Keratinocyte (primary cell): ENCODE data around the gene BRF1. TPM values are rescaled to one million over a fixed set of nuclear protein-coding genes. Genes with fewer than 3 reads are reported as not detected.

Experiments
- DNase-seq: peaks from one replicate; pipeline ENCODE4 v3.0.0-alpha.2; 2011; ENCODE audit warnings: low read depth, missing footprints, low spot score
- FAIRE-seq: peaks from 2 replicates; lab custom pipeline; 2011; peaks lifted over from hg19 to GRCh38; lab: Jason Lieb, UNC
- H2AFZ ChIP-seq: 2 replicates; pipeline ENCODE4 v1.6.0; 2012; ENCODE audit warnings: low read length, control low read depth, inconsistent platforms; ENCODE audit not compliant: control insufficient read depth
- H3K27ac ChIP-seq: 2 replicates; pipeline ENCODE4 v1.5.1; 2011; ENCODE audit warnings: low read length; ENCODE audit not compliant: control insufficient read depth, insufficient read depth
- H3K27me3 ChIP-seq: 3 replicates; pipeline ENCODE4 v1.6.0; 2011; ENCODE audit warnings: low read length; ENCODE audit not compliant: control insufficient read depth, insufficient read depth; ENCODE audit errors: extremely low read depth
- H3K36me3 ChIP-seq, 2 experiments: 2 replicates in 1 of 2; 3 replicates in 1 of 2; pipeline ENCODE4 v1.5.1; 2011; ENCODE audit warnings: low read length in 2 of 2, mild to moderate bottlenecking in 1 of 2; ENCODE audit not compliant: control insufficient read depth in 2 of 2, insufficient read depth in 2 of 2; ENCODE audit errors: extremely low read depth in 1 of 2
- H3K4me1 ChIP-seq: 3 replicates; pipeline ENCODE4 v1.5.1; 2011; ENCODE audit warnings: low read length; ENCODE audit not compliant: control insufficient read depth, insufficient read depth; ENCODE audit errors: extremely low read depth
- H3K4me2 ChIP-seq: 3 replicates; pipeline ENCODE4 v1.6.0; 2011; ENCODE audit warnings: low read depth, low read length; ENCODE audit not compliant: control insufficient read depth, insufficient read depth; ENCODE audit errors: extremely low read depth
- H3K4me3 ChIP-seq, 3 experiments: fragments of 200-600 bp in 1 of 3; sonication (generic) in 1 of 3; 2 replicates in 2 of 3; 3 replicates in 1 of 3; pipeline ENCODE4 v1.5.1; 2011 to 2016; ENCODE audit warnings: low read length in 3 of 3, mild to moderate bottlenecking in 3 of 3, control low read depth in 2 of 3, inconsistent platforms in 1 of 3, low read depth in 1 of 3, mixed read lengths in 1 of 3, mixed run types in 1 of 3, moderate library complexity in 1 of 3; ENCODE audit not compliant: control insufficient read depth in 2 of 3, insufficient read depth in 2 of 3; ENCODE audit errors: extremely low read depth in 1 of 3
- H3K79me2 ChIP-seq: 2 replicates; pipeline ENCODE4 v1.6.0; 2012; ENCODE audit warnings: low read length; ENCODE audit not compliant: control insufficient read depth, insufficient read depth
- H3K9ac ChIP-seq: 3 replicates; pipeline ENCODE4 v1.6.0; 2011; ENCODE audit warnings: low read length; ENCODE audit not compliant: control insufficient read depth, insufficient read depth; ENCODE audit errors: extremely low read depth
- H3K9me1 ChIP-seq: 3 replicates; pipeline ENCODE4 v1.6.0; 2011; ENCODE audit warnings: low read length; ENCODE audit not compliant: control insufficient read depth, insufficient read depth; ENCODE audit errors: extremely low read depth
- H3K9me3 ChIP-seq: 2 replicates; pipeline ENCODE4 v1.5.1; 2012; ENCODE audit warnings: low read depth, low read length; ENCODE audit not compliant: control insufficient read depth
- H4K20me1 ChIP-seq: 3 replicates; pipeline ENCODE4 v1.6.0; 2011; ENCODE audit warnings: low read length; ENCODE audit not compliant: control insufficient read depth, insufficient read depth; ENCODE audit errors: extremely low read depth
- EZH2 ChIP-seq: IDR thresholded peaks from one replicate; pipeline ENCODE4 v1.6.1; 2012; ENCODE audit warnings: inconsistent platforms, mild to moderate bottlenecking, low read length, moderate library complexity
- dilution Hi-C: fragments of 300-500 bp; cut with MboI; formaldehyde crosslinking; loops from one replicate; pipeline ENCODE4 v1.7.0; 2020; ENCODE audit warnings: low sequenced_read_pairs; ENCODE audit not compliant: extremely low pct_ligation_motif_present
- polyA plus RNA-seq, 5 experiments: library from polyadenylated mRNA; depleted of rRNA in 3 of 5; stranded (reverse) in 3 of 5; stranded (forward) in 1 of 5; unstranded in 1 of 5; fragments of >200 nt; gene quantifications; 1 replicate in 1 of 5; 2 replicates in 3 of 5; 3 replicates in 1 of 5; pipeline versions ENCODE4 v1.2.1 to v1.2.3, GENCODE V29; 2011 to 2012; ENCODE audit warnings: missing spikeins in 2 of 5, low read depth in 1 of 5, low replicate concordance in 1 of 5
- TF ChIP-seq, protein P1 (sequence below), 3 experiments: IDR thresholded peaks in 1 of 3; conservative IDR thresholded peaks in 1 of 3; optimal IDR thresholded peaks in 1 of 3; 2 replicates in 2 of 3; 3 replicates in 1 of 3; pipeline versions ENCODE3 to v1.5.1; 2011; ENCODE audit warnings: low read length in 3 of 3, mild to moderate bottlenecking in 3 of 3, moderate library complexity in 2 of 3, control low read depth in 1 of 3, inconsistent platforms in 1 of 3; ENCODE audit not compliant: insufficient read depth in 2 of 3; ENCODE audit errors: extremely low read depth in 1 of 3

Gene BRF1
- polyA plus RNA-seq, 1 donor (not counting 4 experiments of a cell fraction or from before 2014, with no cell fraction given), result 6.5 TPM

DNA sequence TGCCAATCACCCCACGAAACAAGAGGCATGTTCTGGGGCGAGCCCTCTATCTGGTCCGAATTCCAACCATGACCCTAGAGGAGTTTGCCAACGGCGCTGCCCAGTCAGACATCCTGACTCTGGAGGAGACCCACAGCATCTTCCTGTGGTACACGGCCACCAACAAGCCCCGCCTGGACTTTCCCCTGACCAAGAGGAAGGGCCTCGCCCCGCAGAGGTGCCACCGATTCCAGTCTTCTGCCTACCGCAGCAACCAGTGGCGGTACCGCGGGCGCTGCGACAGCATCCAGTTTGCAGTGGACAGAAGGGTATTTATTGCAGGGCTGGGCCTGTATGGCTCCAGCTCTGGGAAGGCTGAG is 50.8 kb downstream of the BRF1 start:
- Histone ChIP-seq H4K20me1 (no peaks in the 10 kb centered on the region), H3K27ac (no peak overlapping the region), H2AFZ (no peak overlapping the region), H3K79me2 (peaks cover 15% of the 10 kb centered on the region), H3K9ac (no peak overlapping the region), H3K36me3 (peaks cover 17 to 20% of the 10 kb centered on the region in 2 experiments), H3K4me1 (peaks cover 7% of the 10 kb centered on the region), H3K9me1 (no peaks in the 10 kb centered on the region), H3K9me3 (no peaks in the 10 kb centered on the region), H3K4me2 (no peak overlapping the region), H3K27me3 (no peaks in the 10 kb centered on the region), H3K4me3 (no peak overlapping the region)
- TF ChIP-seq, protein P1, sequence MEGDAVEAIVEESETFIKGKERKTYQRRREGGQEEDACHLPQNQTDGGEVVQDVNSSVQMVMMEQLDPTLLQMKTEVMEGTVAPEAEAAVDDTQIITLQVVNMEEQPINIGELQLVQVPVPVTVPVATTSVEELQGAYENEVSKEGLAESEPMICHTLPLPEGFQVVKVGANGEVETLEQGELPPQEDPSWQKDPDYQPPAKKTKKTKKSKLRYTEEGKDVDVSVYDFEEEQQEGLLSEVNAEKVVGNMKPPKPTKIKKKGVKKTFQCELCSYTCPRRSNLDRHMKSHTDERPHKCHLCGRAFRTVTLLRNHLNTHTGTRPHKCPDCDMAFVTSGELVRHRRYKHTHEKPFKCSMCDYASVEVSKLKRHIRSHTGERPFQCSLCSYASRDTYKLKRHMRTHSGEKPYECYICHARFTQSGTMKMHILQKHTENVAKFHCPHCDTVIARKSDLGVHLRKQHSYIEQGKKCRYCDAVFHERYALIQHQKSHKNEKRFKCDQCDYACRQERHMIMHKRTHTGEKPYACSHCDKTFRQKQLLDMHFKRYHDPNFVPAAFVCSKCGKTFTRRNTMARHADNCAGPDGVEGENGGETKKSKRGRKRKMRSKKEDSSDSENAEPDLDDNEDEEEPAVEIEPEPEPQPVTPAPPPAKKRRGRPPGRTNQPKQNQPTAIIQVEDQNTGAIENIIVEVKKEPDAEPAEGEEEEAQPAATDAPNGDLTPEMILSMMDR (optimal IDR thresholded peaks at IDR 0.05 in 1 of 3, IDR thresholded peaks at IDR 0.05 in 1 of 3, conservative IDR thresholded peaks at IDR 0.05 in 1 of 3; ENCODE audit: extremely low read depth in 1 of 3, insufficient read depth in 2 of 3, low read length in 3 of 3), result no peak
- no peak for TF ChIP-seq EZH2
- DNase-seq, result no peak
- no peak for FAIRE-seq
- dilution Hi-C loops, result no loop called here

DNA sequence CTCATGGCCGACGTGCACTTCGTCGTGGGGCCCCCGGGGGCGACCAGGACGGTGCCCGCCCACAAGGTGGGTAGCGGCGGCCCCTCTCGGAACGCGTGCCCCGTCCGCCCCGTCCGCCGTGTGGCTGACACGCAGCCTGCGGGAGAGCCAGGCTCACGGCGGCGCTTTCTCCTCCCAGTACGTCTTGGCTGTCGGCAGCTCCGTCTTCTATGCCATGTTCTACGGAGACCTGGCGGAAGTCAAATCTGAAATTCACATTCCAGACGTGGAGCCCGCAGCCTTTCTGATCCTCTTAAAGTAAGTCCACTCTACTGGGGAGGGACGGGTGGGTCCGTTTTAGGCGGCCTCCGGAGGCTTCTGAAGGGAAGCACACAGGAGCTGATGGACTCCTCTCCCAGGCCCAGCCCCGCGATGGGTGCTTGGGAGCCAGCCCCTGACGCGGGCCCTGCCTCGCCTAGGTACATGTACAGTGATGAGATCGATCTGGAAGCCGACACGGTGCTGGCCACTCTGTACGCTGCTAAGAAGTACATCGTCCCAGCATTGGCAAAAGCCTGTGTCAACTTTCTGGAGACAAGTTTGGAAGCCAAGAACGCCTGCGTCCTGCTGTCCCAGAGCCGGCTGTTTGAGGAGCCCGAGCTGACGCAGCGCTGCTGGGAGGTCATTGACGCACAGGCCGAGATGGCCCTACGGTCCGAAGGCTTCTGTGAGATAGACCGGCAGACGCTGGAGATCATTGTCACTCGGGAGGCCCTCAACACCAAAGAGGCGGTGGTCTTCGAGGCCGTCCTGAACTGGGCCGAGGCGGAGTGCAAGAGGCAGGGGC is 51.4 kb downstream of the BRF1 start:
- Histone ChIP-seq H3K36me3 (peaks cover 17 to 20% of the 10 kb centered on the region in 2 experiments), H4K20me1 (no peaks in the 10 kb centered on the region), H3K27me3 (no peaks in the 10 kb centered on the region), H3K4me2 (peak overlapping the region; percentile 66), H3K9me1 (no peaks in the 10 kb centered on the region), H3K4me1 (peaks cover 7% of the 10 kb centered on the region), H3K27ac (peak overlapping the region; percentile 40), H3K9me3 (no peaks in the 10 kb centered on the region), H3K4me3 (peak overlapping the region; percentile 54 to 67 (median 64)), H3K79me2 (peaks cover 15% of the 10 kb centered on the region), H3K9ac (peak overlapping the region; percentile 73), H2AFZ (no peak overlapping the region)
- no peak for DNase-seq
- no peak for FAIRE-seq
- TF ChIP-seq, protein P1 (optimal IDR thresholded peaks at IDR 0.05 in 1 of 3, IDR thresholded peaks at IDR 0.05 in 1 of 3, conservative IDR thresholded peaks at IDR 0.05 in 1 of 3; ENCODE audit: extremely low read depth in 1 of 3, insufficient read depth in 2 of 3, low read length in 3 of 3), result no peak
- TF ChIP-seq EZH2, result no peak
- dilution Hi-C loops, result no loop called here
